ENCODE measurements around the gene TPSB2. TPM values are rescaled to one million over a fixed set of nuclear protein-coding genes. Genes with fewer than 3 reads are reported as not detected.
"Not testable (repeated sequence)": the region's sequence is repeated elsewhere in the genome, so short reads cannot be mapped to it uniquely, and the experiment has no call there.

Gene TPSB2
- total RNA-seq, 1 donor from 2014 or later: not detected

GRCh38 chr16:1204933-1205332, 25.1 kb downstream of the TPSB2 start:
- ChIA-PET POLR2A (no interaction called here), CTCF (no interaction called here)
- H3K4me3 Mint-ChIP-seq: no peak overlapping the region
- H3K27me3 Mint-ChIP-seq: no peaks in the 10 kb centered on the region
- ATAC-seq (ENCODE audit: low read depth) (no peak), DNase-seq (no peak)
- no peaks in the 10 kb centered on the region for H3K4me1 Mint-ChIP-seq
- H3K36me3 Mint-ChIP-seq (ENCODE audit: low read depth): no peaks in the 10 kb centered on the region
- no peak overlapping the region for H3K27ac Mint-ChIP-seq
- intact Hi-C loops (cut with micrococcal nuclease): no loop called here
- no peaks in the 10 kb centered on the region for H3K9me3 Mint-ChIP-seq
- no peak for TF ChIP-seq CTCF (IDR thresholded peaks at IDR 0.05)

GRCh38 chr16:1202274-1202673, 27.7 kb downstream of the TPSB2 start:
- no peaks in the 10 kb centered on the region for H3K4me1 Mint-ChIP-seq
- POLR2A ChIA-PET: no interaction called here
- TF ChIP-seq CTCF (IDR thresholded peaks at IDR 0.05): no peak
- H3K36me3 Mint-ChIP-seq (ENCODE audit: low read depth): no peaks in the 10 kb centered on the region
- ATAC-seq (ENCODE audit: low read depth): no peak
- CTCF ChIA-PET: no interaction called here
- no peak overlapping the region for H3K27ac Mint-ChIP-seq
- intact Hi-C loops (cut with micrococcal nuclease): no loop called here
- DNase-seq: no peak
- no peaks in the 10 kb centered on the region for H3K27me3 Mint-ChIP-seq
- peaks cover 3% of the 10 kb centered on the region for H3K9me3 Mint-ChIP-seq
- H3K4me3 Mint-ChIP-seq: no peak overlapping the region

- H3K4me1 Mint-ChIP-seq: no peaks in the 10 kb centered on the region
- POLR2A ChIA-PET: no interaction called here
- no peak for ATAC-seq (ENCODE audit: low read depth)
- TF ChIP-seq CTCF (IDR thresholded peaks at IDR 0.05): no peak
- DNase-seq: no peak
- no peak overlapping the region for H3K4me3 Mint-ChIP-seq
- CTCF ChIA-PET: no interaction called here
- intact Hi-C loops (cut with micrococcal nuclease): no loop called here
- H3K27ac Mint-ChIP-seq: no peak overlapping the region
- H3K9me3 Mint-ChIP-seq: peaks cover 3% of the 10 kb centered on the region
- no peaks in the 10 kb centered on the region for H3K36me3 Mint-ChIP-seq (ENCODE audit: low read depth)
- H3K27me3 Mint-ChIP-seq: no peaks in the 10 kb centered on the region
Observed at GRCh38 chr16:1201444-1201843, 28.5 kb downstream of the TPSB2 start.

GRCh38 chr16:1200014-1200627, 29.9 kb downstream of the TPSB2 start:
- TF ChIP-seq CTCF (IDR thresholded peaks at IDR 0.05): no peak
- ChIA-PET POLR2A (no interaction called here), CTCF (no interaction called here)
- H3K36me3 Mint-ChIP-seq (ENCODE audit: low read depth): no peaks in the 10 kb centered on the region
- intact Hi-C loops (cut with micrococcal nuclease): no loop called here
- ATAC-seq (ENCODE audit: low read depth) (no peak), DNase-seq (no peak)
- H3K4me1 Mint-ChIP-seq: no peaks in the 10 kb centered on the region
- no peaks in the 10 kb centered on the region for H3K27me3 Mint-ChIP-seq
- no peak overlapping the region for H3K4me3 Mint-ChIP-seq
- no peak overlapping the region for H3K27ac Mint-ChIP-seq
- peaks cover 3% of the 10 kb centered on the region for H3K9me3 Mint-ChIP-seq

- POLR2A ChIA-PET: no interaction called here
- ATAC-seq (ENCODE audit: low read depth): no peak
Observed at GRCh38 chr16:1199347-1200013, 30.5 kb downstream of the TPSB2 start.

GRCh38 chr16:1198671-1199346, 31.2 kb downstream of the TPSB2 start:
- H3K36me3 Mint-ChIP-seq (ENCODE audit: low read depth); H3K4me1 Mint-ChIP-seq; ATAC-seq (ENCODE audit: low read depth); H3K27me3 Mint-ChIP-seq; H3K4me3 Mint-ChIP-seq; CTCF ChIA-PET; H3K27ac Mint-ChIP-seq; POLR2A ChIA-PET; H3K9me3 Mint-ChIP-seq; intact Hi-C loops (cut with micrococcal nuclease); DNase-seq: not testable (repeated sequence)

More at GRCh38 chr16:1199347-1200013, 30.5 kb downstream of the TPSB2 start:
- Mint-ChIP-seq H3K27ac (no peak overlapping the region), H3K9me3 (peaks cover 3% of the 10 kb centered on the region), H3K4me1 (no peaks in the 10 kb centered on the region), H3K36me3 (ENCODE audit: low read depth) (no peaks in the 10 kb centered on the region), H3K27me3 (no peaks in the 10 kb centered on the region), H3K4me3 (no peak overlapping the region)
- intact Hi-C loops (cut with micrococcal nuclease): no loop called here
- DNase-seq: no peak
- CTCF ChIA-PET: no interaction called here
- no peak for TF ChIP-seq CTCF (IDR thresholded peaks at IDR 0.05)

Data from activated B cell treated with CpG ODN at 0.5 μM for 24 hours (primary cell).